ENCODE measurements around the gene GPR17.

GPR17 gene

DNA sequence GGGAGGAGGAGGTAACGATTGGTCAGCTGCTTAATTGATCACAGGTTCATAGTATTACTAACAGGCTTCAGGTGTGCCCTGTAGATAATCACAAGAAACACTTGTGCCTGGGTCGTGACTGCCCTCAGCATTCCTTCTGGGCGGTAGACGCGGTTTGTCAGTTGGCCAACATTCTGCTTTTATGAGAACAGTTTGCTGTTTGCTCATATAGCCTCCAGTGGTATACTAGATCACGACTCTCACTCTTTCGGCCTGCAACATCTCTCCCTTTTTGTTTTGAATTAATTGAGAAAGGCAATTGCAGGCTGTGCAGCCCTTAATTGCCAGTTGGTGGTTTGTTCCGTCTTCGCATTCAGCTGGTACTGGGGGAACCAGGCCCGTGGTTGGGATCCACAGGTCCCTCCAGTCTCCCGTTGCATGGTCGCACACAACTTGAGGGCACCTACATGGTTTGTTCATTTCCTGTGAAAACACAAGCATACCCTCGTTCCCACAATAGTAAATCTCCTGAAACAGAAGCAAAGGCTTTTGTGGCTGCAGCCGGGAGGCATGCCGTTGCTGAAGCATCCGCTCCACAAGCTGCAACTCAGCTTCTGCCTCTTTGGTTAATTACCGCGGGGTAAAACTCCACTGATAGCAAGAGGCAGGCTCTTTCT is 30.3 kb upstream of the GPR17 start:
- H3K4me3 ChIP-seq (ENCODE audit: low read length) = no peak overlapping the region
- H3K9me2 ChIP-seq (replicated peaks; ENCODE audit: control insufficient read depth, low read length) = no peaks in the 10 kb centered on the region
- H3K27me3 ChIP-seq (ENCODE audit: control insufficient read depth, low read length) = peaks cover 8% of the 10 kb centered on the region
- no peaks in the 10 kb centered on the region for H3K9me3 ChIP-seq (ENCODE audit: control insufficient read depth, insufficient read depth, low read length)
- H4K20me1 ChIP-seq (ENCODE audit: control insufficient read depth, insufficient read depth, low read depth, low read length) = no peaks in the 10 kb centered on the region
- H3K36me3 ChIP-seq (ENCODE audit: control insufficient read depth, low read length) = no peaks in the 10 kb centered on the region
- H3K4me1 ChIP-seq (ENCODE audit: control insufficient read depth, low read length) = peaks cover 11% of the 10 kb centered on the region
- H3F3A ChIP-seq (ENCODE audit: control insufficient read depth, insufficient read depth) = no peaks in the 10 kb centered on the region
- TF ChIP-seq CTCF (IDR thresholded peaks at IDR 0.05; ENCODE audit: low read depth, low read length, poor library complexity, severe bottlenecking) (no peak), EZH2phosphoT487 (IDR thresholded peaks at IDR 0.05; ENCODE audit: borderline replicate concordance, low read length) (no peak)
- no peaks in the 10 kb centered on the region for H3K79me2 ChIP-seq (ENCODE audit: control insufficient read depth, low read length)
- no peak overlapping the region for H3K27ac ChIP-seq (ENCODE audit: low read depth, low read length)
- H3K4me2 ChIP-seq (ENCODE audit: low read length) = no peak overlapping the region

- no peaks in the 10 kb centered on the region for H3F3A ChIP-seq (ENCODE audit: control insufficient read depth, insufficient read depth)
- H4K20me1 ChIP-seq (ENCODE audit: control insufficient read depth, insufficient read depth, low read depth, low read length) = no peaks in the 10 kb centered on the region
- no peak overlapping the region for H3K4me2 ChIP-seq (ENCODE audit: low read length)
- no peaks in the 10 kb centered on the region for H3K9me3 ChIP-seq (ENCODE audit: control insufficient read depth, insufficient read depth, low read length)
- H3K4me1 ChIP-seq (ENCODE audit: control insufficient read depth, low read length) = peaks cover 19% of the 10 kb centered on the region
- no peak overlapping the region for H3K4me3 ChIP-seq (ENCODE audit: low read length)
- no peak overlapping the region for H3K27ac ChIP-seq (ENCODE audit: low read depth, low read length)
- TF ChIP-seq EZH2phosphoT487 (IDR thresholded peaks at IDR 0.05; ENCODE audit: borderline replicate concordance, low read length) = no peak
- TF ChIP-seq CTCF (IDR thresholded peaks at IDR 0.05; ENCODE audit: low read depth, low read length, poor library complexity, severe bottlenecking) = no peak
- H3K79me2 ChIP-seq (ENCODE audit: control insufficient read depth, low read length) = no peaks in the 10 kb centered on the region
- H3K27me3 ChIP-seq (ENCODE audit: control insufficient read depth, low read length) = peaks cover 8% of the 10 kb centered on the region
- H3K36me3 ChIP-seq (ENCODE audit: control insufficient read depth, low read length) = no peaks in the 10 kb centered on the region
- H3K9me2 ChIP-seq (replicated peaks; ENCODE audit: control insufficient read depth, low read length) = no peaks in the 10 kb centered on the region
These were observed 27.3 kb upstream of the GPR17 start for GRCh38 chr2:127618551-127619202.

DNA sequence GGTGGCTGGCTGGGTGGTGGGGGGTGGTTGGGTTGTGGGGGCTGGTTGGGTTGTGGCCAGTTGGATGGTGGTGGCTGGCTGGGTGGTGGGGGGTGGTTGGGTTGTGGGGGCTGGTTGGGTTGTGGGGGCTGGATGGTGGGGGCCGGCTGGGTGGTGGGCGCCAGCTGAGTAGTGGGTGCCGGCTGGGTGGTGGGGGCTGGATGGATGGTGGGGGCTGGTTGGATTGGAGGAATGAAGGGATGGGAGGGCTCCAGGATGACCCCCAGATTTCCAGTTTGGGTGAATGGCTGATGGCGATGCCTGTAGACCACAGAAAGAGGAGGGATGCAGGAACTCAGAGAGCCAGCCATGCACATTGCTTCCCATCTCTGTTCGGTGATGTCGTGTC is 26.8 kb upstream of the GPR17 start:
- peaks cover 6% of the 10 kb centered on the region for H3K27me3 ChIP-seq (ENCODE audit: control insufficient read depth, low read length)
- H3K9me3 ChIP-seq (ENCODE audit: control insufficient read depth, insufficient read depth, low read length) = no peaks in the 10 kb centered on the region
- H3K4me3 ChIP-seq (ENCODE audit: low read length) = no peak overlapping the region
- H3K4me1 ChIP-seq (ENCODE audit: control insufficient read depth, low read length) = peaks cover 19% of the 10 kb centered on the region
- H3K4me2 ChIP-seq (ENCODE audit: low read length) = no peak overlapping the region
- TF ChIP-seq EZH2phosphoT487 (IDR thresholded peaks at IDR 0.05; ENCODE audit: borderline replicate concordance, low read length) = no peak
- TF ChIP-seq CTCF (IDR thresholded peaks at IDR 0.05; ENCODE audit: low read depth, low read length, poor library complexity, severe bottlenecking) = no peak
- no peak overlapping the region for H3K27ac ChIP-seq (ENCODE audit: low read depth, low read length)
- H3F3A ChIP-seq (ENCODE audit: control insufficient read depth, insufficient read depth) = no peaks in the 10 kb centered on the region
- H3K79me2 ChIP-seq (ENCODE audit: control insufficient read depth, low read length) = no peaks in the 10 kb centered on the region
- no peaks in the 10 kb centered on the region for H3K36me3 ChIP-seq (ENCODE audit: control insufficient read depth, low read length)
- H3K9me2 ChIP-seq (replicated peaks; ENCODE audit: control insufficient read depth, low read length) = no peaks in the 10 kb centered on the region
- no peaks in the 10 kb centered on the region for H4K20me1 ChIP-seq (ENCODE audit: control insufficient read depth, insufficient read depth, low read depth, low read length)

All from DOHH2 (cell line).